ENCODE measurements around the gene PPP1R37.
A peak's percentile ranks its signal among the peaks of the same experiment; 100 is the strongest.

PPP1R37 gene

GRCh38 chr19:45152504-45153338 lies 59.7 kb downstream of the PPP1R37 start:
- peaks cover 22% of the 10 kb centered on the region for H3K27me3 ChIP-seq (ENCODE audit: insufficient read depth, low read length)
- no peak overlapping the region for H3K14ac ChIP-seq (ENCODE audit: low read length)
- no peak overlapping the region for H2BK12ac ChIP-seq (ENCODE audit: low read length)
- no peak overlapping the region for H4K91ac ChIP-seq (ENCODE audit: low read depth, low read length)
- no peak overlapping the region for H3K23ac ChIP-seq (ENCODE audit: low read length)
- H3K9me3 ChIP-seq (ENCODE audit: insufficient read depth, low read depth, low read length): peaks cover 17% of the 10 kb centered on the region
- H3K18ac ChIP-seq (ENCODE audit: low read length): no peak overlapping the region
- no peaks in the 10 kb centered on the region for H3K79me1 ChIP-seq (ENCODE audit: low read length)
- H3K27ac ChIP-seq (ENCODE audit: low read depth, low read length): no peak overlapping the region
- H2BK120ac ChIP-seq (ENCODE audit: insufficient read depth, low read length, poor library complexity): no peak overlapping the region
- H2AFZ ChIP-seq (ENCODE audit: insufficient read depth, low read length, poor library complexity): no peak overlapping the region
- H3K36me3 ChIP-seq (ENCODE audit: control insufficient read depth in 1 of 2, insufficient read depth in 2 of 2, low read length in 2 of 2): peaks cover 0 to 2% of the 10 kb centered on the region in 2 experiments
- no peak overlapping the region for H4K12ac ChIP-seq (ENCODE audit: low read depth, low read length)
- H3K4me2 ChIP-seq (ENCODE audit: low read length): peak overlapping the region; percentile 23
- H3K4ac ChIP-seq (ENCODE audit: low read depth, low read length): no peak overlapping the region
- peaks cover 2 to 5% of the 10 kb centered on the region in 2 experiments for H3K4me1 ChIP-seq (ENCODE audit: control insufficient read depth in 1 of 2, insufficient read depth in 2 of 2, low read length in 2 of 2)
- WGBS (ENCODE audit: extremely low coverage, insufficient coverage, insufficient read length): no CpG with 5 or more reads among the region's 91 CpGs
- DNase-seq: peak in 1 of 2 donors; percentile 48
- no peaks in the 10 kb centered on the region for H3K79me2 ChIP-seq (ENCODE audit: control insufficient read depth, insufficient read depth, low read length, poor library complexity)
- H2AK5ac ChIP-seq (ENCODE audit: low read length): no peak overlapping the region
- no peak overlapping the region for H2BK5ac ChIP-seq (ENCODE audit: low read depth, low read length, poor library complexity)
- no peak overlapping the region for H4K8ac ChIP-seq (ENCODE audit: low read depth, low read length)
- no peak overlapping the region for H3K9ac ChIP-seq (ENCODE audit: low read length)
- peak overlapping the region; percentile 32 for H3K4me3 ChIP-seq (ENCODE audit: low read depth, low read length)

GRCh38 chr19:45153339-45154063 lies 60.5 kb downstream of the PPP1R37 start:
- H2AFZ ChIP-seq (ENCODE audit: insufficient read depth, low read length, poor library complexity): no peak overlapping the region
- H2BK12ac ChIP-seq (ENCODE audit: low read length): no peak overlapping the region
- peaks cover 2 to 5% of the 10 kb centered on the region in 2 experiments for H3K4me1 ChIP-seq (ENCODE audit: control insufficient read depth in 1 of 2, insufficient read depth in 2 of 2, low read length in 2 of 2)
- H3K23ac ChIP-seq (ENCODE audit: low read length): no peak overlapping the region
- H4K8ac ChIP-seq (ENCODE audit: low read depth, low read length): no peak overlapping the region
- no peak overlapping the region for H3K4ac ChIP-seq (ENCODE audit: low read depth, low read length)
- H3K9me3 ChIP-seq (ENCODE audit: insufficient read depth, low read depth, low read length): peaks cover 17% of the 10 kb centered on the region
- peak in 1 of 2 donors; percentile 32 for DNase-seq
- no peak overlapping the region for H3K14ac ChIP-seq (ENCODE audit: low read length)
- H3K79me1 ChIP-seq (ENCODE audit: low read length): no peaks in the 10 kb centered on the region
- H2BK120ac ChIP-seq (ENCODE audit: insufficient read depth, low read length, poor library complexity): no peak overlapping the region
- H3K18ac ChIP-seq (ENCODE audit: low read length): no peak overlapping the region
- H3K4me3 ChIP-seq (ENCODE audit: low read depth, low read length): peak overlapping the region; percentile 32
- H3K27ac ChIP-seq (ENCODE audit: low read depth, low read length): no peak overlapping the region
- peaks cover 0 to under 1% of the 10 kb centered on the region in 2 experiments for H3K36me3 ChIP-seq (ENCODE audit: control insufficient read depth in 1 of 2, insufficient read depth in 2 of 2, low read length in 2 of 2)
- no CpG with 5 or more reads among the region's 69 CpGs for WGBS (ENCODE audit: extremely low coverage, insufficient coverage, insufficient read length)
- no peaks in the 10 kb centered on the region for H3K79me2 ChIP-seq (ENCODE audit: control insufficient read depth, insufficient read depth, low read length, poor library complexity)
- no peak overlapping the region for H2BK5ac ChIP-seq (ENCODE audit: low read depth, low read length, poor library complexity)
- no peak overlapping the region for H4K12ac ChIP-seq (ENCODE audit: low read depth, low read length)
- H2AK5ac ChIP-seq (ENCODE audit: low read length): no peak overlapping the region
- no peak overlapping the region for H3K9ac ChIP-seq (ENCODE audit: low read length)
- H3K4me2 ChIP-seq (ENCODE audit: low read length): peak overlapping the region; percentile 42
- H4K91ac ChIP-seq (ENCODE audit: low read depth, low read length): no peak overlapping the region
- peaks cover 22% of the 10 kb centered on the region for H3K27me3 ChIP-seq (ENCODE audit: insufficient read depth, low read length)

DNA sequence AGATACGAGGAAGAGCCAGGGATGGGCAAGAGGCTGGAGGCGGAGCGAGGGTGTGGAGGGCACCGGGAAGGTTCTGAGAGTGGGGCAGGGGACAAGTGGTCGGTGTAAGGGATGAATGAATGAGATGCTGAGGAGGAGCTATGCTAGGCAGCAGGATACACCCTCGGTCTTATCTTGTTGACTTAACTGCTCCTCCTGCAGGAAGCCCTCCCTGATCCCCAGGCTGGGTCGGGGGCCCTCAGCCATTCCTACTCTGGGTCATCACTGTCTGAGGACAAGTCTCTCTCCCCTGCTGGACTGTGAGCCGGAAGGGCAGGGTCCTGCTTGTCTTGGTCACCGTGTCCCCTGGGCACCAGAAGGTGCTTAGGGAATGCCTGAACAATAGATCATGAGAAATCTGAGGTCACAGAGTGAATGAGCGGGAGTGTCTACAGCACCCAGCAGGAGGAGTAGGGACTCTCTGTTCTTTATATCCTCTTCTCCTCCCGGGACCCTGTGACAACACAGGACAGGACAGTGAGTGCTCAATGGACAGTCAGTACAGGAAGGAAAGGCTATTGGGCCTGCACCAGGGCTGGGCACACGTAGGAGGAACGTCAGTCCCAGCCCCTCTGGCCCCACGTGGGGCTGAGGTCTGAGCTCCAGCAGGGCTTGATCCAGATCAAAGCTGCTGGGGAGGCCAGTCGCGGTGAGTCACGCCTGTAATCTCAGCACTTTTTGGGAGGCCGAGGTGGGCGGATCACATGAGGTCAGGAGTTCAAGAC lies 61.3 kb downstream of the PPP1R37 start:
- H2AK5ac ChIP-seq (ENCODE audit: low read length): no peak overlapping the region
- WGBS (ENCODE audit: extremely low coverage, insufficient coverage, insufficient read length): no CpG with 5 or more reads among the region's 19 CpGs

DNA sequence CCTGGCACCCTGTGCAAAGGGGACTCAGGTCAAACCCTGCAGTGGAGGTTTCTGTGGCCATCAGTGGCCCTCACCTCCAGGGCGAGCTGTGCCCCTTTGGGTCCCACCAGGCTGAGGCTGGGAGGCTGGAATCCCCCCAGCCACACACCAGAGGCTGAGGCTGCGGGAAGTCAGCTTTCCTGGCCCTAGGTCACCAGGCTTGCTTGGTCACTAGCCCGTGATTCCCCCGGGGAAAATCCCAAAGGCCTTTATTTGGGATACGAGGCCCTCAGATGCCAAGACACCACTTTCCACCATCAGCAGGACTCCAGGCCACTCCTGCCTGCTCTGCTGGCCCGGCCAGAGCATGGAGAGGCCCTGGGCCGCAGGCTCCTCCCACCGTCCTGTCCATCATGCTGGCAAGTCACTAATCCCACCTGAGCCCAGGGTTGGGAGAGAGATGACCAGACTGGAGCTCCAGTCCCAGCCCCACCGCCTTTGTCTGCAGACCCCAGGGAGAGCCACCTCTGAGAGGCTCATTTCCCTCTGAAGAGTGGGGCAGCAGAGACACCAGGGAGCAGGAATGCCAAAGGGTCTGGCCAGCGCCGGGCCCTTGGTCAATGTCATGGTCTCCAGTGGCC lies 63.1 kb downstream of the PPP1R37 start:
- Histone ChIP-seq H4K91ac (ENCODE audit: low read depth, low read length) (no peak overlapping the region), H2BK12ac (ENCODE audit: low read length) (no peak overlapping the region), H3K79me2 (ENCODE audit: control insufficient read depth, insufficient read depth, low read length, poor library complexity) (no peaks in the 10 kb centered on the region), H3K4me1 (ENCODE audit: control insufficient read depth in 1 of 2, insufficient read depth in 2 of 2, low read length in 2 of 2) (peaks cover 9 to 12% of the 10 kb centered on the region in 2 experiments), H2AK5ac (ENCODE audit: low read length) (no peak overlapping the region), H3K36me3 (ENCODE audit: control insufficient read depth in 1 of 2, insufficient read depth in 2 of 2, low read length in 2 of 2) (no peaks in the 10 kb centered on the region), H3K27me3 (ENCODE audit: insufficient read depth, low read length) (peaks cover 22% of the 10 kb centered on the region), H3K4ac (ENCODE audit: low read depth, low read length) (no peak overlapping the region), H3K14ac (ENCODE audit: low read length) (no peak overlapping the region), H3K18ac (ENCODE audit: low read length) (no peak overlapping the region), H3K4me2 (ENCODE audit: low read length) (no peak overlapping the region), H3K4me3 (ENCODE audit: low read depth, low read length) (no peak overlapping the region), H2AFZ (ENCODE audit: insufficient read depth, low read length, poor library complexity) (no peak overlapping the region), H2BK120ac (ENCODE audit: insufficient read depth, low read length, poor library complexity) (no peak overlapping the region), H4K8ac (ENCODE audit: low read depth, low read length) (no peak overlapping the region), H3K23ac (ENCODE audit: low read length) (no peak overlapping the region), H3K79me1 (ENCODE audit: low read length) (no peaks in the 10 kb centered on the region), H3K9me3 (ENCODE audit: insufficient read depth, low read depth, low read length) (peaks cover 17% of the 10 kb centered on the region), H4K12ac (ENCODE audit: low read depth, low read length) (no peak overlapping the region), H3K9ac (ENCODE audit: low read length) (no peak overlapping the region), H2BK5ac (ENCODE audit: low read depth, low read length, poor library complexity) (no peak overlapping the region), H3K27ac (ENCODE audit: low read depth, low read length) (no peak overlapping the region)
- DNase-seq: no peak
- no CpG with 5 or more reads among the region's 11 CpGs for WGBS (ENCODE audit: extremely low coverage, insufficient coverage, insufficient read length)

More for the DNA sequence above, 61.3 kb downstream of the PPP1R37 start:
- Histone ChIP-seq H3K9ac (ENCODE audit: low read length) (no peak overlapping the region), H2BK120ac (ENCODE audit: insufficient read depth, low read length, poor library complexity) (no peak overlapping the region), H3K79me1 (ENCODE audit: low read length) (no peaks in the 10 kb centered on the region), H2AFZ (ENCODE audit: insufficient read depth, low read length, poor library complexity) (peak overlapping the region; percentile 15), H3K36me3 (ENCODE audit: control insufficient read depth in 1 of 2, insufficient read depth in 2 of 2, low read length in 2 of 2) (no peaks in the 10 kb centered on the region), H3K18ac (ENCODE audit: low read length) (no peak overlapping the region), H3K4me2 (ENCODE audit: low read length) (peak overlapping the region; percentile 42), H4K8ac (ENCODE audit: low read depth, low read length) (no peak overlapping the region), H3K4ac (ENCODE audit: low read depth, low read length) (no peak overlapping the region), H3K9me3 (ENCODE audit: insufficient read depth, low read depth, low read length) (peaks cover 17% of the 10 kb centered on the region), H2BK12ac (ENCODE audit: low read length) (no peak overlapping the region), H2BK5ac (ENCODE audit: low read depth, low read length, poor library complexity) (no peak overlapping the region), H3K4me3 (ENCODE audit: low read depth, low read length) (no peak overlapping the region), H3K4me1 (ENCODE audit: control insufficient read depth in 1 of 2, insufficient read depth in 2 of 2, low read length in 2 of 2) (peaks cover 2 to 5% of the 10 kb centered on the region in 2 experiments), H3K27me3 (ENCODE audit: insufficient read depth, low read length) (peaks cover 22% of the 10 kb centered on the region), H3K23ac (ENCODE audit: low read length) (no peak overlapping the region), H3K14ac (ENCODE audit: low read length) (no peak overlapping the region), H3K27ac (ENCODE audit: low read depth, low read length) (no peak overlapping the region), H3K79me2 (ENCODE audit: control insufficient read depth, insufficient read depth, low read length, poor library complexity) (no peaks in the 10 kb centered on the region), H4K91ac (ENCODE audit: low read depth, low read length) (no peak overlapping the region), H4K12ac (ENCODE audit: low read depth, low read length) (no peak overlapping the region)
- peak in 1 of 2 donors; percentile 28 for DNase-seq

Data from trophoblast cell (in vitro differentiated cells and primary cell).